GM23338 (cell line): Measurements from ENCODE around the gene FBXO28.

ENCODE experiments used
- CTCF ChIP-seq, 2 experiments: fragments of 200-600 bp in 1 of 2; sonication (generic) in 1 of 2; conservative IDR thresholded peaks; 2 replicates each; pipeline versions ENCODE4 v1.5.1 to v1.6.1; 2016 to 2017; ENCODE audit warnings: antibody characterized with exemption in 2 of 2, low read depth in 2 of 2, mild to moderate bottlenecking in 2 of 2, moderate library complexity in 1 of 2
- ETS1 ChIP-seq: IDR thresholded peaks from 2 replicates; pipeline ENCODE4 v1.6.1; 2016; ENCODE audit warnings: antibody characterized with exemption
- EZH2 ChIP-seq: fragments of 200-600 bp; sonication (generic); IDR thresholded peaks from one replicate; pipeline ENCODE4 v1.8.0; 2017; ENCODE audit warnings: antibody characterized with exemption, mild to moderate bottlenecking, low read depth; ENCODE audit not compliant: unreplicated experiment
- EZH2phosphoT487 ChIP-seq: fragments of 200-600 bp; sonication (generic); IDR thresholded peaks from one replicate; pipeline ENCODE4 v1.8.1; 2018; ENCODE audit warnings: antibody characterized with exemption; ENCODE audit not compliant: unreplicated experiment

DNA sequence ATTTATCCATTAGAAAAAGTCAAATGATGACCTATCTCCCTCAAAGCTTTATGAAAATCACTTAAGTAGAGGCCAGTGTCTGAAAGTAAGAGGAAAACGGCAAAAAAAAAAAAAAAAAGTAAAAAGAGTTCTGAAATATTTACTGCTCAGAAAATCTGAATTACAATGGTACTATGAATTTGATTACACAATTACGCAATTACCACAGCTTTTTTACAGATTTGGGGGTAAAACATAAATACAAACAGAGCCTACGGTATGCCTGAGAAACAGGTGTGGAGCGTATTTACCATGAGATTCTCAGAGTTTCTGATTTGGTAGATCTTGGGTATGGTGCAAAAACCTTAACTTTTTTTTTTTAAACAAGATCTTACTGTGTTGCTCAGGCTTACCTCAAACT is 15.9 kb upstream of the FBXO28 start:
- TF ChIP-seq EZH2 (no peak), ETS1 (no peak), CTCF (conservative IDR thresholded peaks at IDR 0.05; ENCODE audit: low read depth in 2 of 2) (no peak), EZH2phosphoT487 (no peak)
